C4-2B (cell line): ENCODE results near the gene ABCB7.

Source experiments
- ZFX ChIP-seq: fragments of 450-650 bp; IDR thresholded peaks from 2 replicates; pipeline ENCODE4 v1.6.1; 2017
- TF ChIP-seq, protein P1 (sequence below): fragments of 450-650 bp; conservative IDR thresholded peaks from 2 replicates; pipeline ENCODE4 v1.5.1; 2017; ENCODE audit warnings: mild to moderate bottlenecking

DNA sequence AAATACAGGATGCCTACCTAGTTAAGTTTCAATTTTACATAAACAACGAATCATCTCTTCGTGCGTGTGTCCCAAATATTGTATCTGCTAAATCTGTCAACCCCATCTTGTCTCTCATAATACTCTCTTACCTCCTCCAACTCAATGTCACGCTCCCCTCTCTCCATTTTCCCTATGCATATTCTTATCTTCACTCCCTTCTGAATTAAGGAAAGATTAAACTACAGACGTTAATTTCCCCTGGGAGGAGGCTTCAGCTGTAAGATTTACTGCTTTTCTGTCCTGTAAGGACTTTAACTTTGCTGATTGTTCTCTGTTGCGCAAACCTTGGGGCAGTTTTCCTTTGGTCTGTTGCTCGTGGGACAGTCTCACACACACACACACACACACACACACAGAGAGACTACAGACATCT lies 455 bp upstream of the ABCB7 start:
- TF ChIP-seq, protein P1, sequence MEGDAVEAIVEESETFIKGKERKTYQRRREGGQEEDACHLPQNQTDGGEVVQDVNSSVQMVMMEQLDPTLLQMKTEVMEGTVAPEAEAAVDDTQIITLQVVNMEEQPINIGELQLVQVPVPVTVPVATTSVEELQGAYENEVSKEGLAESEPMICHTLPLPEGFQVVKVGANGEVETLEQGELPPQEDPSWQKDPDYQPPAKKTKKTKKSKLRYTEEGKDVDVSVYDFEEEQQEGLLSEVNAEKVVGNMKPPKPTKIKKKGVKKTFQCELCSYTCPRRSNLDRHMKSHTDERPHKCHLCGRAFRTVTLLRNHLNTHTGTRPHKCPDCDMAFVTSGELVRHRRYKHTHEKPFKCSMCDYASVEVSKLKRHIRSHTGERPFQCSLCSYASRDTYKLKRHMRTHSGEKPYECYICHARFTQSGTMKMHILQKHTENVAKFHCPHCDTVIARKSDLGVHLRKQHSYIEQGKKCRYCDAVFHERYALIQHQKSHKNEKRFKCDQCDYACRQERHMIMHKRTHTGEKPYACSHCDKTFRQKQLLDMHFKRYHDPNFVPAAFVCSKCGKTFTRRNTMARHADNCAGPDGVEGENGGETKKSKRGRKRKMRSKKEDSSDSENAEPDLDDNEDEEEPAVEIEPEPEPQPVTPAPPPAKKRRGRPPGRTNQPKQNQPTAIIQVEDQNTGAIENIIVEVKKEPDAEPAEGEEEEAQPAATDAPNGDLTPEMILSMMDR, result no peak
- TF ChIP-seq ZFX, result no peak
